ENCODE results near the gene IL18R1. TPM values are rescaled to one million over a fixed set of nuclear protein-coding genes. Genes with fewer than 3 reads are reported as not detected.

Gene IL18R1
- total and polyA plus RNA-seq, 9 of the 15 experiments (the other 6 are each of a cell fraction or from before 2014, with no cell fraction given) = 0.55 to 10.0 (median 2.5) TPM

- CTCF ChIA-PET (ENCODE audit: low intra/inter-chr PET ratio) = no interaction called here
- peaks cover 9 to 26% of the 10 kb centered on the region in 2 experiments; a peak in 4 of 5 replicates for H3K4me1 ChIP-seq (replicated peaks in 1 of 2; ENCODE audit: control insufficient read depth in 2 of 2, insufficient read depth in 2 of 2, low read length in 2 of 2)
- no peak overlapping the region for H3K4me3 ChIP-seq
- no peaks in the 10 kb centered on the region for H3K27me3 ChIP-seq (ENCODE audit: control insufficient read depth in 2 of 2, insufficient read depth in 2 of 2, low read length in 2 of 2)
- no peak overlapping the region for H3K27ac ChIP-seq (ENCODE audit: extremely low read depth, low read depth, low read length)
- H4K20me1 ChIP-seq (replicated peaks; ENCODE audit: control insufficient read depth, insufficient read depth, low read length) = no peaks in the 10 kb centered on the region
- in situ Hi-C loops (cut with MboI) (no loop called here), intact Hi-C loops (cut with micrococcal nuclease) (no loop called here)
- peak overlapping the region; percentile 29; the same call in 1 of the 2 replicates for H3K4me2 ChIP-seq (ENCODE audit: insufficient read depth, low read length)
- H3K9me1 ChIP-seq (ENCODE audit: control insufficient read depth, insufficient read depth, low read length) = no peaks in the 10 kb centered on the region
- H3K36me3 ChIP-seq (ENCODE audit: control insufficient read depth, insufficient read depth, low read length) = no peaks in the 10 kb centered on the region
- no peak for FAIRE-seq
- 77% methylated on average over 2 of the region's 2 CpGs for WGBS (ENCODE audit: insufficient coverage, low coverage, missing lambda C conversion rate)
- H3K9me3 ChIP-seq (replicated peaks; ENCODE audit: control insufficient read depth, insufficient read depth, low read depth, low read length) = no peaks in the 10 kb centered on the region
- peak overlapping the region; percentile 67 for H2AFZ ChIP-seq (ENCODE audit: low read depth, low read length)
- no peaks in the 10 kb centered on the region for H3K79me2 ChIP-seq (ENCODE audit: control insufficient read depth, insufficient read depth, low read length)
- no peak for ATAC-seq
- no peak overlapping the region for H3K9ac ChIP-seq (ENCODE audit: insufficient read depth in 1 of 2, low read depth in 2 of 2, low read length in 2 of 2)
- BruUV-seq (replicated peaks) = no TSS peak
- POLR2A ChIA-PET = interaction anchor here (0.9 kb wide), 1 partner anchor 9 kb away, joined by 3 read pairs; no protein-coding TSS in a partner anchor
- TF ChIP-seq ZNF583 (CRISPR knock-in tag; IDR thresholded peaks at IDR 0.05) (0 out of 2 replicates have a peak, but pooled peaks have one; percentile 32), HIVEP1 (CRISPR knock-in tag; IDR thresholded peaks at IDR 0.05) (no peak), KLF6 (CRISPR knock-in tag; IDR thresholded peaks at IDR 0.05; ENCODE audit: borderline replicate concordance) (peak; percentile 46; the same call in 1 of the 2 replicates), NR3C1 (CRISPR knock-in tag; IDR thresholded peaks at IDR 0.05) (no peak), ZMIZ1 (IDR thresholded peaks at IDR 0.05; ENCODE audit: low read depth in 2 of 2, low read length in 2 of 2) (no peak), CHD2 (IDR thresholded peaks at IDR 0.05; ENCODE audit: low read depth, low read length) (no peak), THRAP3 (IDR thresholded peaks at IDR 0.05; ENCODE audit: borderline replicate concordance) (no peak), DNMT1 (IDR thresholded peaks at IDR 0.05) (no peak), L3MBTL2 (IDR thresholded peaks at IDR 0.05) (no peak), KAT2B (IDR thresholded peaks at IDR 0.05; ENCODE audit: low read depth, low read length) (no peak), XRCC3 (IDR thresholded peaks at IDR 0.05) (no peak), ZBTB17 (CRISPR knock-in tag; IDR thresholded peaks at IDR 0.05) (0 out of 2 replicates have a peak, but pooled peaks have one; percentile 18), ZNF512 (tag; IDR thresholded peaks at IDR 0.05) (no peak), RAD51 (IDR thresholded peaks at IDR 0.05; ENCODE audit: borderline replicate concordance, low read depth) (no peak), ZNF140 (CRISPR knock-in tag; IDR thresholded peaks at IDR 0.05) (no peak), BHLHE40 (IDR thresholded peaks at IDR 0.05; ENCODE audit: low read length) (no peak)
- no peak for DNase-seq (ENCODE audit: extremely low read depth in 1 of 4, low spot score in 3 of 4)
Observed at GRCh38 chr2:102438578-102438977, 83.0 kb downstream of the IL18R1 start.

Measured in K562 (cell line).